ENCODE results near the gene MBOAT7.
"Not testable (repeated sequence)": the region's sequence is repeated elsewhere in the genome, so short reads cannot be mapped to it uniquely, and the experiment has no call there.

DNA sequence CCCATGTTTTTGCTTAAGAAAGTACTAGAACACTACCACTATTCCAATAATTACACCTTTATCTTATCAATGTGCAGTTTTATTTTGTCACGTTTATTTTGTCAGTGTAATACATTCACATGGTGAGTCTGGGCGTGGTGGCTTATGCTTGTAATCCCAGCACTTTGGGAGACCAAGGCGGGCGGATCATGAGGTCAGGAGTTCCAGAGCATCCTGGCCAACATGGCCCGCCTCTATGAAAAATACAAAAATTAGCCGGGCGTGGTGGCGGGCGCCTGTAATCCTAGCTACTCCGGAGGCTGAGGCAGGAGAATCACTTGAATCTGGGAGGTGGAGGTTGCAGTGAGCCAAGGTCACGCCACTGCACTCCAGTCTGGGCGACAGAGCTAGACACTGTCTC, 5.1 kb upstream of the MBOAT7 start:
- TF ChIP-seq, protein P1, sequence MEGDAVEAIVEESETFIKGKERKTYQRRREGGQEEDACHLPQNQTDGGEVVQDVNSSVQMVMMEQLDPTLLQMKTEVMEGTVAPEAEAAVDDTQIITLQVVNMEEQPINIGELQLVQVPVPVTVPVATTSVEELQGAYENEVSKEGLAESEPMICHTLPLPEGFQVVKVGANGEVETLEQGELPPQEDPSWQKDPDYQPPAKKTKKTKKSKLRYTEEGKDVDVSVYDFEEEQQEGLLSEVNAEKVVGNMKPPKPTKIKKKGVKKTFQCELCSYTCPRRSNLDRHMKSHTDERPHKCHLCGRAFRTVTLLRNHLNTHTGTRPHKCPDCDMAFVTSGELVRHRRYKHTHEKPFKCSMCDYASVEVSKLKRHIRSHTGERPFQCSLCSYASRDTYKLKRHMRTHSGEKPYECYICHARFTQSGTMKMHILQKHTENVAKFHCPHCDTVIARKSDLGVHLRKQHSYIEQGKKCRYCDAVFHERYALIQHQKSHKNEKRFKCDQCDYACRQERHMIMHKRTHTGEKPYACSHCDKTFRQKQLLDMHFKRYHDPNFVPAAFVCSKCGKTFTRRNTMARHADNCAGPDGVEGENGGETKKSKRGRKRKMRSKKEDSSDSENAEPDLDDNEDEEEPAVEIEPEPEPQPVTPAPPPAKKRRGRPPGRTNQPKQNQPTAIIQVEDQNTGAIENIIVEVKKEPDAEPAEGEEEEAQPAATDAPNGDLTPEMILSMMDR (IDR thresholded peaks at IDR 0.05): not testable (repeated sequence)
- TF ChIP-seq POLR2A (IDR thresholded peaks at IDR 0.05): not testable (repeated sequence)
